GM12878 (cell line): ENCODE measurements around the gene PEMT. TPM values are rescaled to one million over a fixed set of nuclear protein-coding genes. Genes with fewer than 3 reads are reported as not detected.

ENCODE experiments used
- ATAC-seq: fragments of 200-7000 bp; cut with Tn5 transposase; 3 replicates; pipeline ENCODE4 v1.9.1; 2020; ENCODE audit warnings: mild to moderate bottlenecking, moderate library complexity
- BruUV-seq: library from RNA; stranded (reverse); fragments of 400-500 nt; replicated peaks from 2 replicates; lab custom pipeline; 2021; lab: Mats Ljungman, UMichigan
- CTCF ChIA-PET: fragments of 300-600 bp; sonication (Branson Sonifier 250); formaldehyde crosslinking; extraction: SDS; loops from one replicate; lab custom pipeline; 2021; ENCODE audit warnings: inconsistent platforms; lab: Yijun Ruan, JAX
- POLR2A ChIA-PET: fragments of 350-600 bp; formaldehyde crosslinking; extraction: SDS; loops from one replicate; lab custom pipeline; 2021; ENCODE audit warnings: inconsistent platforms; lab: Charles Lee
- RAD21 ChIA-PET: fragments of 300-600 bp; sonication (Branson Sonifier 250); formaldehyde crosslinking; loops from one replicate; lab custom pipeline; 2023; ENCODE audit warnings: antibody characterized with exemption; ENCODE audit not compliant: unreplicated experiment; lab: Charles Lee
- SMC1A ChIA-PET: fragments of 300-600 bp; sonication (Branson Sonifier 250); formaldehyde crosslinking; loops from one replicate; lab custom pipeline; 2023; ENCODE audit not compliant: unreplicated experiment, uncharacterized antibody; lab: Charles Lee
- DNase-seq: peaks from one replicate; pipeline ENCODE4 v3.0.0-alpha.2; 2011; ENCODE audit warnings: low read depth, low spot score
- FAIRE-seq: peaks from 3 replicates; lab custom pipeline; 2011; peaks lifted over from hg19 to GRCh38; lab: Jason Lieb, UNC
- H2AFZ ChIP-seq: 2 replicates; pipeline ENCODE4 v1.6.0; 2011; ENCODE audit warnings: low read depth, low read length, control low read depth; ENCODE audit not compliant: control insufficient read depth
- H3K27ac ChIP-seq: 2 replicates; pipeline ENCODE4 v1.5.1; 2011; ENCODE audit warnings: control low read depth; ENCODE audit not compliant: control insufficient read depth, insufficient read depth
- H3K27me3 ChIP-seq, 2 experiments: replicated peaks in 1 of 2; 2 replicates each; pipeline versions ENCODE4 v1.6.0 to v1.6.1; 2011; ENCODE audit warnings: low read length in 1 of 2; ENCODE audit not compliant: control insufficient read depth in 2 of 2, insufficient read depth in 2 of 2
- H3K36me3 ChIP-seq, 2 experiments: 2 replicates each; pipeline ENCODE4 v1.5.1; 2011; ENCODE audit warnings: low read length in 1 of 2; ENCODE audit not compliant: control insufficient read depth in 2 of 2, insufficient read depth in 2 of 2
- H3K4me1 ChIP-seq: 2 replicates; pipeline ENCODE4 v1.6.1; 2011; ENCODE audit warnings: mild to moderate bottlenecking, low read length, moderate library complexity, mixed read lengths; ENCODE audit not compliant: control insufficient read depth, insufficient read depth
- H3K4me2 ChIP-seq: 2 replicates; pipeline ENCODE4 v1.6.0; 2011; ENCODE audit warnings: control low read depth; ENCODE audit not compliant: control insufficient read depth, insufficient read depth
- H3K4me3 ChIP-seq: fragments of 200-600 bp; sonication (generic); 2 replicates; pipeline ENCODE4 v1.5.1; 2016
- H3K79me2 ChIP-seq: 2 replicates; pipeline ENCODE4 v1.6.0; 2011; ENCODE audit warnings: low read length; ENCODE audit not compliant: control insufficient read depth, insufficient read depth
- H3K9ac ChIP-seq: 2 replicates; pipeline ENCODE4 v1.8.0; 2011; ENCODE audit warnings: low read length, control low read depth, mixed read lengths; ENCODE audit not compliant: control insufficient read depth, insufficient read depth
- H3K9me3 ChIP-seq: replicated peaks from 3 replicates; pipeline ENCODE4 v1.5.1; 2011; ENCODE audit warnings: mild to moderate bottlenecking, low read length; ENCODE audit not compliant: control insufficient read depth, insufficient read depth
- H4K20me1 ChIP-seq: 2 replicates; pipeline ENCODE4 v1.6.0; 2011; ENCODE audit not compliant: control insufficient read depth, insufficient read depth
- EP300 ChIP-seq, 2 experiments: fragments of 150-350 bp in 1 of 2; IDR thresholded peaks; 2 replicates each; pipeline ENCODE4 v1.6.1; 2011 to 2012; ENCODE audit warnings: low read depth in 2 of 2, low read length in 2 of 2, borderline replicate concordance in 1 of 2, improper control_type of control experiment in 1 of 2, inconsistent platforms in 1 of 2; ENCODE audit not compliant: control insufficient read depth in 1 of 2
- NR2F1 ChIP-seq: fragments of 450-650 bp; conservative IDR thresholded peaks from 2 replicates; pipeline ENCODE4 v1.6.1; 2017; ENCODE audit warnings: mild to moderate bottlenecking
- PAX5 ChIP-seq: IDR thresholded peaks from 2 replicates; pipeline ENCODE4 v1.6.1; 2011; ENCODE audit warnings: low read depth, low read length, borderline replicate concordance
- PKNOX1 ChIP-seq: fragments of 450-650 bp; IDR thresholded peaks from 2 replicates; pipeline ENCODE4 v1.6.1; 2016; ENCODE audit warnings: mild to moderate bottlenecking
- SRF ChIP-seq, 2 experiments: IDR thresholded peaks; 2 replicates each; pipeline ENCODE4 v1.6.1; 2011; ENCODE audit warnings: low read depth in 2 of 2, low read length in 2 of 2, mild to moderate bottlenecking in 1 of 2, moderate library complexity in 1 of 2
- TBL1XR1 ChIP-seq: IDR thresholded peaks from 2 replicates; pipeline ENCODE4 v1.6.1; 2012; ENCODE audit warnings: low read depth, low read length, improper control_type of control experiment
- TCF3 ChIP-seq: IDR thresholded peaks from 2 replicates; pipeline ENCODE4 v1.6.1; 2012; ENCODE audit warnings: low read depth, mild to moderate bottlenecking, low read length, borderline replicate concordance; ENCODE audit not compliant: insufficient read depth
- ZNF217 ChIP-seq: fragments of 450-650 bp; IDR thresholded peaks from 2 replicates; pipeline ENCODE4 v1.6.1; 2017; ENCODE audit warnings: antibody characterized with exemption, mild to moderate bottlenecking
- ZSCAN29 ChIP-seq: fragments of 450-650 bp; IDR thresholded peaks from 2 replicates; pipeline ENCODE4 v1.6.1; 2017; ENCODE audit warnings: mild to moderate bottlenecking, moderate library complexity
- WGBS: methylation state at CpG from one replicate; pipeline ENCODE4 v1.1.6; 2016; ENCODE audit warnings: low lambda C conversion rate; ENCODE audit not compliant: insufficient replicate concordance, insufficient coverage; ENCODE audit errors: missing lambda C conversion rate; 5-methylcytosine and 5-hydroxymethylcytosine counted together
- in situ Hi-C: fragments of 300-500 bp; cut with MboI; formaldehyde crosslinking; loops from 9 replicates; pipeline ENCODE4 v1.14.3; 2018; ENCODE audit warnings: mixed read lengths
- intact Hi-C: fragments of 100-400 bp; cut with micrococcal nuclease; formaldehyde crosslinking; loops from one replicate; pipeline ENCODE4 v1.14.2; 2022; ENCODE audit not compliant: unreplicated experiment
- polyA plus RNA-seq, 11 experiments: library from polyadenylated mRNA; depleted of rRNA in 4 of 11; unstranded in 6 of 11; stranded (reverse) in 5 of 11; fragments of >200 nt; fragmentation: Nextera tagmentation in 4 of 11; fragmentation: Illumina TruSeq in 1 of 11; extraction: Ambion mirVana in 4 of 11; extraction: Trizol in 1 of 11; gene quantifications; 1 replicate in 1 of 11; 2 replicates in 10 of 11; pipeline versions ENCODE4 v1.2.1 to v1.2.3, GENCODE V29; 2011 to 2016; ENCODE audit warnings: inconsistent platforms in 2 of 11, missing spikeins in 2 of 11, low read depth in 1 of 11
- total RNA-seq, 4 experiments: library from RNA; depleted of rRNA in 3 of 4; stranded (reverse); fragments of >200 nt in 3 of 4; fragmentation: Illumina TruSeq in 1 of 4; extraction: Trizol in 1 of 4; gene quantifications; 2 replicates each; pipeline versions ENCODE4 v1.2.1 to v1.2.3, GENCODE V29; 2013 to 2021
- TF ChIP-seq, protein P1 (sequence below): fragments of 450-650 bp; IDR thresholded peaks from 2 replicates; pipeline ENCODE4 v1.6.1; 2016; ENCODE audit warnings: mild to moderate bottlenecking, moderate library complexity, borderline replicate concordance

The PEMT gene
- total and polyA plus RNA-seq, 10 of the 15 experiments (the other 5 are each of a cell fraction or from before 2014, with no cell fraction given) = 2.8 to 44.7 (median 25.4) TPM

DNA sequence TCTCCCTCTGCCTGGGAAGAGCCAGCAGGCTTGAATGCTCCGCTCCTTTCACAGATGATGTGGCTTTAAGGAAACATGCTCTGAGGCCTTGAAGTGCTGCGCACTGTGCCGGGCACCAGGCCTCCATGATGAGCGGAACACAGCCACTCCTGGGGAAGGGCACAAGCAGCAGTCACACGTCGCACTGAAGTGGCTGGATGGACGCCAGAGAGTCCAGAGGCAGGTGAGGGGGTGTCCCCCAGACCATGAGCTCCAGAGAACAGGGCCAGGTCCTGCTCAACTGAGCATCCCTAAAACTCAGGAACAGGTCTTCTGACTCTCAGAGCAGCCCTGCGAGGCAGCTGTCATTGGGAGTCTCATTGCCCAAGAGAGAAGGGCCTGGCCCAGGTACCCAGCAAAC is 35.6 kb downstream of the PEMT start (continued):
- TF ChIP-seq, protein P1, sequence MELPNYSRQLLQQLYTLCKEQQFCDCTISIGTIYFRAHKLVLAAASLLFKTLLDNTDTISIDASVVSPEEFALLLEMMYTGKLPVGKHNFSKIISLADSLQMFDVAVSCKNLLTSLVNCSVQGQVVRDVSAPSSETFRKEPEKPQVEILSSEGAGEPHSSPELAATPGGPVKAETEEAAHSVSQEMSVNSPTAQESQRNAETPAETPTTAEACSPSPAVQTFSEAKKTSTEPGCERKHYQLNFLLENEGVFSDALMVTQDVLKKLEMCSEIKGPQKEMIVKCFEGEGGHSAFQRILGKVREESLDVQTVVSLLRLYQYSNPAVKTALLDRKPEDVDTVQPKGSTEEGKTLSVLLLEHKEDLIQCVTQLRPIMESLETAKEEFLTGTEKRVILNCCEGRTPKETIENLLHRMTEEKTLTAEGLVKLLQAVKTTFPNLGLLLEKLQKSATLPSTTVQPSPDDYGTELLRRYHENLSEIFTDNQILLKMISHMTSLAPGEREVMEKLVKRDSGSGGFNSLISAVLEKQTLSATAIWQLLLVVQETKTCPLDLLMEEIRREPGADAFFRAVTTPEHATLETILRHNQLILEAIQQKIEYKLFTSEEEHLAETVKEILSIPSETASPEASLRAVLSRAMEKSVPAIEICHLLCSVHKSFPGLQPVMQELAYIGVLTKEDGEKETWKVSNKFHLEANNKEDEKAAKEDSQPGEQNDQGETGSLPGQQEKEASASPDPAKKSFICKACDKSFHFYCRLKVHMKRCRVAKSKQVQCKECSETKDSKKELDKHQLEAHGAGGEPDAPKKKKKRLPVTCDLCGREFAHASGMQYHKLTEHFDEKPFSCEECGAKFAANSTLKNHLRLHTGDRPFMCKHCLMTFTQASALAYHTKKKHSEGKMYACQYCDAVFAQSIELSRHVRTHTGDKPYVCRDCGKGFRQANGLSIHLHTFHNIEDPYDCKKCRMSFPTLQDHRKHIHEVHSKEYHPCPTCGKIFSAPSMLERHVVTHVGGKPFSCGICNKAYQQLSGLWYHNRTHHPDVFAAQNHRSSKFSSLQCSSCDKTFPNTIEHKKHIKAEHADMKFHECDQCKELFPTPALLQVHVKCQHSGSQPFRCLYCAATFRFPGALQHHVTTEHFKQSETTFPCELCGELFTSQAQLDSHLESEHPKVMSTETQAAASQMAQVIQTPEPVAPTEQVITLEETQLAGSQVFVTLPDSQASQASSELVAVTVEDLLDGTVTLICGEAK = no peak
- no peak for TF ChIP-seq PKNOX1
- no peak for TF ChIP-seq PAX5
- TF ChIP-seq NR2F1 = no peak
- TF ChIP-seq ZSCAN29 = no peak
- TF ChIP-seq TCF3 = no peak
- no peak for TF ChIP-seq ZNF217
- TF ChIP-seq TBL1XR1 = no peak

GRCh38 chr17:17555151-17555550 is 36.4 kb downstream of the PEMT start:
- FAIRE-seq = no peak
- CTCF ChIA-PET = interaction anchor here (1.4 kb wide), 1 partner anchor 11 kb away, joined by 3 read pairs; no protein-coding TSS in a partner anchor
- 79% methylated on average over 9 of the region's 9 CpGs for WGBS

More at GRCh38 chr17:17555151-17555550, 36.4 kb downstream of the PEMT start:
- no peak overlapping the region for H3K9ac ChIP-seq
- no peaks in the 10 kb centered on the region for H4K20me1 ChIP-seq
- no peaks in the 10 kb centered on the region for H3K9me3 ChIP-seq
- H3K27me3 ChIP-seq = no peaks in the 10 kb centered on the region
- POLR2A ChIA-PET = no interaction called here
- RAD21 ChIA-PET = no interaction called here
- no peak for TF ChIP-seq ZNF217
- peak in 1 of 2 experiments; percentile 17; a peak in 1 of 4 replicates for TF ChIP-seq SRF (IDR thresholded peaks at IDR 0.05; ENCODE audit: low read depth in 2 of 2, low read length in 2 of 2)
- no peak for TF ChIP-seq EP300 (IDR thresholded peaks at IDR 0.05; ENCODE audit: borderline replicate concordance in 1 of 2, control insufficient read depth in 1 of 2, low read depth in 2 of 2, low read length in 2 of 2)
- no peaks in the 10 kb centered on the region for H3K79me2 ChIP-seq
- H3K4me1 ChIP-seq = no peaks in the 10 kb centered on the region
- no peak overlapping the region for H2AFZ ChIP-seq
- ATAC-seq (no peak), DNase-seq (no peak)
- no peak overlapping the region for H3K4me3 ChIP-seq
- no peak overlapping the region for H3K27ac ChIP-seq
- H3K4me2 ChIP-seq = no peak overlapping the region
- in situ Hi-C loops = no loop called here
- SMC1A ChIA-PET = no interaction called here
- no TSS peak for BruUV-seq
- intact Hi-C loops = no loop called here
- no peaks in the 10 kb centered on the region for H3K36me3 ChIP-seq
